RWPE1 (cell line): ENCODE measurements around the gene SFXN5.

Source experiments
- CTCF ChIA-PET: fragments of 350-600 bp; sonication (Branson Sonifier 250); formaldehyde crosslinking; extraction: SDS; loops from one replicate; lab custom pipeline; 2021; lab: Yijun Ruan, JAX
- POLR2A ChIA-PET: fragments of 400-600 bp; formaldehyde crosslinking; extraction: SDS; loops from one replicate; lab custom pipeline; 2020; ENCODE audit warnings: antibody characterized with exemption; ENCODE audit not compliant: low non-redundant PET; lab: Yijun Ruan, JAX
- DNase-seq: peaks from one replicate; pipeline ENCODE4 v3.0.0; 2012; ENCODE audit warnings: low spot score
- H3K27ac ChIP-seq: fragments of 450-650 bp; 2 replicates; pipeline ENCODE4 v1.5.1; 2017
- TF ChIP-seq, protein P1 (sequence below): fragments of 450-650 bp; conservative IDR thresholded peaks from 2 replicates; pipeline ENCODE4 v1.5.1; 2017; ENCODE audit warnings: low read depth, mild to moderate bottlenecking

SFXN5 gene

DNA sequence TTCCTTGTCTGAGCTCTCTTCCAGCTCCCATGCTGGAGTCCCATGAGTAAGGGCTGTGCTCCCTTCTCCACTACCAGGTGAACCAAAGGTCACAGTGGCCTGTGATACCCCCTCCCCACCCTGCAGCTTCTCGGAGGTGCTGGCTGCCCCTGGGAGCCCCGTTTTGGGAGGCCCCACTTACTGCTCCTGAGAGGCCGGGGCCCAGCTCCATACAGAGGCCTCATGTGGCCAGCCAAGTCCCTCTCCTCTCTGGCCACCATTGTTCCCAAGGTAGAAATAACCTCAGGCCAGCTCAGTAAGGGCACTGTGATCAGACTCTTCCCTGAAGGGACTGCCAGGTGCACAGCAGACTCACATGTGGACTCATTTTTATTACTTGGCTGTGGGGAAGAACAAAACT lies 35.3 kb upstream of the SFXN5 start:
- no peak for DNase-seq
- TF ChIP-seq, protein P1, sequence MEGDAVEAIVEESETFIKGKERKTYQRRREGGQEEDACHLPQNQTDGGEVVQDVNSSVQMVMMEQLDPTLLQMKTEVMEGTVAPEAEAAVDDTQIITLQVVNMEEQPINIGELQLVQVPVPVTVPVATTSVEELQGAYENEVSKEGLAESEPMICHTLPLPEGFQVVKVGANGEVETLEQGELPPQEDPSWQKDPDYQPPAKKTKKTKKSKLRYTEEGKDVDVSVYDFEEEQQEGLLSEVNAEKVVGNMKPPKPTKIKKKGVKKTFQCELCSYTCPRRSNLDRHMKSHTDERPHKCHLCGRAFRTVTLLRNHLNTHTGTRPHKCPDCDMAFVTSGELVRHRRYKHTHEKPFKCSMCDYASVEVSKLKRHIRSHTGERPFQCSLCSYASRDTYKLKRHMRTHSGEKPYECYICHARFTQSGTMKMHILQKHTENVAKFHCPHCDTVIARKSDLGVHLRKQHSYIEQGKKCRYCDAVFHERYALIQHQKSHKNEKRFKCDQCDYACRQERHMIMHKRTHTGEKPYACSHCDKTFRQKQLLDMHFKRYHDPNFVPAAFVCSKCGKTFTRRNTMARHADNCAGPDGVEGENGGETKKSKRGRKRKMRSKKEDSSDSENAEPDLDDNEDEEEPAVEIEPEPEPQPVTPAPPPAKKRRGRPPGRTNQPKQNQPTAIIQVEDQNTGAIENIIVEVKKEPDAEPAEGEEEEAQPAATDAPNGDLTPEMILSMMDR: no peak
- H3K27ac ChIP-seq: peak overlapping the region; percentile 77
- POLR2A ChIA-PET: no interaction called here
- CTCF ChIA-PET: interaction anchor here (0.6 kb wide), 2 partner anchors 97 to 132 kb away, joined by 3 read pairs; no protein-coding TSS in a partner anchor

- TF ChIP-seq, protein P1: no peak
- no peak for DNase-seq
- POLR2A ChIA-PET: no interaction called here
- H3K27ac ChIP-seq: no peak overlapping the region
- CTCF ChIA-PET: no interaction called here
These were observed 34.0 kb upstream of the SFXN5 start for GRCh38 chr2:73105511-73105971.

- H3K27ac ChIP-seq: no peak overlapping the region
- TF ChIP-seq, protein P1: no peak
- DNase-seq: no peak
- ChIA-PET CTCF (no interaction called here), POLR2A (no interaction called here)
These were observed 33.4 kb upstream of the SFXN5 start for GRCh38 chr2:73104933-73105332.

DNA sequence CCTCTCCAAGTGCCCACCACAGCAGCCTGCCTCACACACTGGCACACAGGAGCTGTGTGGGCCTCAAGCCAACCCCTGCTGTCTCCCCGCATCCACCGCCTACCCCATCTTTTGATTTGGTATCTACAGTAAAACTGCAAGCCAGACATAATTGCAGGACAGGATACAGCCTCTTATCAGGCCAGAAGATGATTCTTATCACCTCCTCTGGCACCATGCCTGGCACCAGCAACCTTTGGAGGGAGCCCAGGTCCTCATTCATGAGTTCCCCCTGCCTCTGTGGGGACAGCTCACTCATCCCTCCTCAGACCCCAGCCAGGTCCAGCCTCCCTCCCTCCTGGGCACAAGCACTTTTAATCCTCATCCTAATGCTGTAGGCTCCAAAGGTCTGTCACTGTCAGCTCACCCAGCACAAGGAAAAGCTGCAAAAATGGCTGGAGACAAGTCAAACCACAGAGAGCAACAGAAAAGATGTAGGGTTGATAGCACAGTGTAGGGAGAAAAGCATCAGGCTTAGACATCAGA lies 31.6 kb upstream of the SFXN5 start:
- TF ChIP-seq, protein P1: no peak
- ChIA-PET POLR2A (no interaction called here), CTCF (interaction anchor here (1.2 kb wide), 1 partner anchor 75 kb away, joined by 4 read pairs; no protein-coding TSS in a partner anchor)
- DNase-seq: no peak
- H3K27ac ChIP-seq: peak overlapping the region; percentile 31; the same call in 1 of the 2 replicates

DNA sequence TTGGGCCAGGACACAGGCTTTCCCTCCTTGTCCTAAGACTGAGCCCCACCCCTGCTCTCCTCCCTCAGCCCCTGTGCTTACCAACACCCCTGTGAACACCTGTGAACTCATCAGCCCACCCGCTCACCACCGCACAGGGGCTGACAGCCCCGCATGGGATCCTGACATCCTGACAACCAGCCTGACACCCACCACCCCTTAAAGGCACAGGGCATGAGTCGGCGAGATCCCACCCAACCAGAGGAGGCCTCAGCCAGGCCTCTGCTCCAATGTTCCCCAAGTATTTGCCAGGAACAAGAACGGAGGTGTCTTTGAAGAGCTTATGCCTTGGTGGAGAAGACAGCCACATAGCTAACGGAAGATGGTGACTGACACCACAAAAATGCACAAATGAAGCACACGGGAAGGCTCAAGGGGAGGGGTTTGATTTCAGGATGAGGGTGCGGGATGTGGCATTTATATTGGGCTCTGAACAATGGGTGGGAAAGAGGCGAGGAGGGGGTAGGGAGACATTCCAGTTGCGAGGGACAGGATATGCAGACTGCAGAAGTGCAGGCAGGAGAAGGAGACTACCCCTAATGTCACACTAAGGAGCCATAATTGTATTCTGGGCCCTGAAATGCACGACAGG lies 30.2 kb upstream of the SFXN5 start:
- no peak for DNase-seq
- no peak overlapping the region for H3K27ac ChIP-seq
- POLR2A ChIA-PET: no interaction called here
- TF ChIP-seq, protein P1: no peak
- CTCF ChIA-PET: interaction anchor here (0.6 to 1.2 kb wide), 2 partner anchors 62 to 76 kb away, joined by 4 to 7 read pairs; no protein-coding TSS in a partner anchor

DNA sequence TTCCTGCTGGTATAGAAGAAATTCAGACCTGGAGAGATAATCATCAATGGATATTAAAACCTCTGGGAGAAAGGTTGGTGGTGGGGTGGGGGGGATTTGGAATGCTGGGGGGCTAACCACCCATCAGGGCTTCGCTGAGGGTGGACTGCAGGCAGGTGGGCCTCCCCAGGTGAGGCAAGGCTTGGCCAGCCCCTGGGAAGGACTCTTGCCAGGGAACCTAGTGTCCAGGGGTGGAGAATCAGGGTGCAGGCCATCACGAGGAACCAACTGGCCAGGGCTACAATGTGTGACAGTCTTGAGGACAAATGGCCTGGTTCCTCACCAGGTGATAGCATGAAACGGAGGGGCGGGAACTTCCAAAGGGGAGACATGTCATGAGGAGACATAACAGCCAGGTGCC lies 29.4 kb upstream of the SFXN5 start:
- TF ChIP-seq, protein P1: no peak
- POLR2A ChIA-PET: no interaction called here

More for the DNA sequence above, 29.4 kb upstream of the SFXN5 start:
- DNase-seq: no peak
- CTCF ChIA-PET: interaction anchor here (0.6 kb wide), 1 partner anchor 66 kb away, joined by 6 read pairs; no protein-coding TSS in a partner anchor
- no peak overlapping the region for H3K27ac ChIP-seq
